Measurements from ENCODE around the gene C12orf50.
A peak's percentile ranks its signal among the peaks of the same experiment; 100 is the strongest.
"Not testable (repeated sequence)": the region's sequence is repeated elsewhere in the genome, so short reads cannot be mapped to it uniquely, and the experiment has no call there.

C12orf50 gene

GRCh38 chr12:88036353-88036965 is 7.3 kb upstream of the C12orf50 start:
- no peak for DNase-seq
- Histone ChIP-seq H3K4me1 (ENCODE audit: control insufficient read depth, insufficient read depth, low read length, poor library complexity, severe bottlenecking) (peaks cover 18% of the 10 kb centered on the region), H3K36me3 (ENCODE audit: control insufficient read depth, insufficient read depth, low read length) (no peaks in the 10 kb centered on the region), H3K9me3 (ENCODE audit: control insufficient read depth, low read length) (no peaks in the 10 kb centered on the region), H3K27ac (ENCODE audit: insufficient read depth, low read length, poor library complexity, severe bottlenecking) (no peak overlapping the region), H3K27me3 (replicated peaks; ENCODE audit: control insufficient read depth, insufficient read depth, low read length, poor library complexity, severe bottlenecking) (no peaks in the 10 kb centered on the region), H3K4me3 (ENCODE audit: insufficient read depth, low read depth, low read length, poor library complexity, severe bottlenecking) (peak overlapping the region; percentile 75)

- Histone ChIP-seq H3K36me3 (ENCODE audit: control insufficient read depth, insufficient read depth, low read length) (no peaks in the 10 kb centered on the region), H3K9me3 (ENCODE audit: control insufficient read depth, low read length) (no peaks in the 10 kb centered on the region), H3K27ac (ENCODE audit: insufficient read depth, low read length, poor library complexity, severe bottlenecking) (peak overlapping the region; percentile 70), H3K27me3 (replicated peaks; ENCODE audit: control insufficient read depth, insufficient read depth, low read length, poor library complexity, severe bottlenecking) (no peaks in the 10 kb centered on the region), H3K4me1 (ENCODE audit: control insufficient read depth, insufficient read depth, low read length, poor library complexity, severe bottlenecking) (peaks cover 18% of the 10 kb centered on the region), H3K4me3 (ENCODE audit: insufficient read depth, low read depth, low read length, poor library complexity, severe bottlenecking) (peak overlapping the region; percentile 75)
- no peak for DNase-seq
Observed at GRCh38 chr12:88035907-88036289, 6.7 kb upstream of the C12orf50 start.

GRCh38 chr12:88035271-88035906 is 6.2 kb upstream of the C12orf50 start:
- peak overlapping the region; percentile 75 for H3K4me3 ChIP-seq (ENCODE audit: insufficient read depth, low read depth, low read length, poor library complexity, severe bottlenecking)
- peak; percentile 63 to 78 (median 74) for DNase-seq
- peak overlapping the region; percentile 70 for H3K27ac ChIP-seq (ENCODE audit: insufficient read depth, low read length, poor library complexity, severe bottlenecking)
- H3K9me3 ChIP-seq (ENCODE audit: control insufficient read depth, low read length): no peaks in the 10 kb centered on the region
- H3K4me1 ChIP-seq (ENCODE audit: control insufficient read depth, insufficient read depth, low read length, poor library complexity, severe bottlenecking): peaks cover 18% of the 10 kb centered on the region
- H3K27me3 ChIP-seq (replicated peaks; ENCODE audit: control insufficient read depth, insufficient read depth, low read length, poor library complexity, severe bottlenecking): no peaks in the 10 kb centered on the region
- H3K36me3 ChIP-seq (ENCODE audit: control insufficient read depth, insufficient read depth, low read length): no peaks in the 10 kb centered on the region

GRCh38 chr12:88031161-88031560 is 2.0 kb upstream of the C12orf50 start:
- not testable (repeated sequence) for H3K27me3 ChIP-seq (replicated peaks; ENCODE audit: control insufficient read depth, insufficient read depth, low read length, poor library complexity, severe bottlenecking); H3K36me3 ChIP-seq (ENCODE audit: control insufficient read depth, insufficient read depth, low read length); H3K4me1 ChIP-seq (ENCODE audit: control insufficient read depth, insufficient read depth, low read length, poor library complexity, severe bottlenecking); DNase-seq; H3K27ac ChIP-seq (ENCODE audit: insufficient read depth, low read length, poor library complexity, severe bottlenecking); H3K9me3 ChIP-seq (ENCODE audit: control insufficient read depth, low read length); H3K4me3 ChIP-seq (ENCODE audit: insufficient read depth, low read depth, low read length, poor library complexity, severe bottlenecking)

GRCh38 chr12:88026196-88026595 is 3.0 kb downstream of the C12orf50 start:
- H3K36me3 ChIP-seq (ENCODE audit: control insufficient read depth, insufficient read depth, low read length): no peaks in the 10 kb centered on the region
- no peaks in the 10 kb centered on the region for H3K27me3 ChIP-seq (replicated peaks; ENCODE audit: control insufficient read depth, insufficient read depth, low read length, poor library complexity, severe bottlenecking)
- H3K9me3 ChIP-seq (ENCODE audit: control insufficient read depth, low read length): no peaks in the 10 kb centered on the region
- H3K4me1 ChIP-seq (ENCODE audit: control insufficient read depth, insufficient read depth, low read length, poor library complexity, severe bottlenecking): no peaks in the 10 kb centered on the region
- no peak for DNase-seq
- H3K27ac ChIP-seq (ENCODE audit: insufficient read depth, low read length, poor library complexity, severe bottlenecking): no peak overlapping the region
- H3K4me3 ChIP-seq (ENCODE audit: insufficient read depth, low read depth, low read length, poor library complexity, severe bottlenecking): no peak overlapping the region

- no peaks in the 10 kb centered on the region for H3K9me3 ChIP-seq (ENCODE audit: control insufficient read depth, low read length)
- no peaks in the 10 kb centered on the region for H3K4me1 ChIP-seq (ENCODE audit: control insufficient read depth, insufficient read depth, low read length, poor library complexity, severe bottlenecking)
- H3K27ac ChIP-seq (ENCODE audit: insufficient read depth, low read length, poor library complexity, severe bottlenecking): no peak overlapping the region
- DNase-seq: no peak
- H3K4me3 ChIP-seq (ENCODE audit: insufficient read depth, low read depth, low read length, poor library complexity, severe bottlenecking): no peak overlapping the region
- H3K27me3 ChIP-seq (replicated peaks; ENCODE audit: control insufficient read depth, insufficient read depth, low read length, poor library complexity, severe bottlenecking): no peaks in the 10 kb centered on the region
- no peaks in the 10 kb centered on the region for H3K36me3 ChIP-seq (ENCODE audit: control insufficient read depth, insufficient read depth, low read length)
Observed at GRCh38 chr12:88017964-88018363, 11.2 kb downstream of the C12orf50 start.

GRCh38 chr12:88015825-88016224 is 13.4 kb downstream of the C12orf50 start:
- Histone ChIP-seq H3K36me3 (ENCODE audit: control insufficient read depth, insufficient read depth, low read length) (no peaks in the 10 kb centered on the region), H3K4me1 (ENCODE audit: control insufficient read depth, insufficient read depth, low read length, poor library complexity, severe bottlenecking) (no peaks in the 10 kb centered on the region), H3K9me3 (ENCODE audit: control insufficient read depth, low read length) (no peaks in the 10 kb centered on the region), H3K4me3 (ENCODE audit: insufficient read depth, low read depth, low read length, poor library complexity, severe bottlenecking) (no peak overlapping the region), H3K27ac (ENCODE audit: insufficient read depth, low read length, poor library complexity, severe bottlenecking) (no peak overlapping the region), H3K27me3 (replicated peaks; ENCODE audit: control insufficient read depth, insufficient read depth, low read length, poor library complexity, severe bottlenecking) (no peaks in the 10 kb centered on the region)
- no peak for DNase-seq

- Histone ChIP-seq H3K9me3 (ENCODE audit: control insufficient read depth, low read length) (no peaks in the 10 kb centered on the region), H3K27ac (ENCODE audit: insufficient read depth, low read length, poor library complexity, severe bottlenecking) (no peak overlapping the region), H3K36me3 (ENCODE audit: control insufficient read depth, insufficient read depth, low read length) (no peaks in the 10 kb centered on the region), H3K4me3 (ENCODE audit: insufficient read depth, low read depth, low read length, poor library complexity, severe bottlenecking) (no peak overlapping the region), H3K4me1 (ENCODE audit: control insufficient read depth, insufficient read depth, low read length, poor library complexity, severe bottlenecking) (no peaks in the 10 kb centered on the region), H3K27me3 (replicated peaks; ENCODE audit: control insufficient read depth, insufficient read depth, low read length, poor library complexity, severe bottlenecking) (no peaks in the 10 kb centered on the region)
- DNase-seq: no peak
Observed at GRCh38 chr12:88011755-88012154, 17.4 kb downstream of the C12orf50 start.

GRCh38 chr12:88006351-88006750 is 22.9 kb downstream of the C12orf50 start:
- H3K36me3 ChIP-seq (ENCODE audit: control insufficient read depth, insufficient read depth, low read length): no peaks in the 10 kb centered on the region
- no peaks in the 10 kb centered on the region for H3K4me1 ChIP-seq (ENCODE audit: control insufficient read depth, insufficient read depth, low read length, poor library complexity, severe bottlenecking)

GRCh38 chr12:88001327-88001726 is 27.9 kb downstream of the C12orf50 start:
- no peak overlapping the region for H3K27ac ChIP-seq (ENCODE audit: insufficient read depth, low read length, poor library complexity, severe bottlenecking)
- H3K4me1 ChIP-seq (ENCODE audit: control insufficient read depth, insufficient read depth, low read length, poor library complexity, severe bottlenecking): no peaks in the 10 kb centered on the region
- no peaks in the 10 kb centered on the region for H3K9me3 ChIP-seq (ENCODE audit: control insufficient read depth, low read length)
- H3K27me3 ChIP-seq (replicated peaks; ENCODE audit: control insufficient read depth, insufficient read depth, low read length, poor library complexity, severe bottlenecking): no peaks in the 10 kb centered on the region
- DNase-seq: no peak
- H3K4me3 ChIP-seq (ENCODE audit: insufficient read depth, low read depth, low read length, poor library complexity, severe bottlenecking): no peak overlapping the region
- H3K36me3 ChIP-seq (ENCODE audit: control insufficient read depth, insufficient read depth, low read length): no peaks in the 10 kb centered on the region

More at GRCh38 chr12:88006351-88006750, 22.9 kb downstream of the C12orf50 start:
- Histone ChIP-seq H3K9me3 (ENCODE audit: control insufficient read depth, low read length) (no peaks in the 10 kb centered on the region), H3K4me3 (ENCODE audit: insufficient read depth, low read depth, low read length, poor library complexity, severe bottlenecking) (no peak overlapping the region), H3K27me3 (replicated peaks; ENCODE audit: control insufficient read depth, insufficient read depth, low read length, poor library complexity, severe bottlenecking) (no peaks in the 10 kb centered on the region), H3K27ac (ENCODE audit: insufficient read depth, low read length, poor library complexity, severe bottlenecking) (no peak overlapping the region)
- DNase-seq: no peak

Measured in effector memory CD4-positive, alpha-beta T cell (primary cell).